CD4-positive, CD25-positive, alpha-beta regulatory T cell (primary cell): Measurements from ENCODE around the gene PLEKHA5. TPM values are rescaled to one million over a fixed set of nuclear protein-coding genes. Genes with fewer than 3 reads are reported as not detected.

Experiments used
- ATAC-seq, 2 donors: fragments of 150-1000 bp; cut with Tn5 transposase; one replicate each; pipeline ENCODE4 v1.10.0; 2021; ENCODE audit warnings: low read depth in 2 of 2, moderate number of reproducible peaks in 2 of 2, moderate library complexity in 1 of 2
- DNase-seq, 3 donors: peaks; one replicate each; pipeline versions ENCODE4 v3.0.0 to v3.0.0-alpha.2; 2012 to 2022; ENCODE audit warnings: mixed read lengths in 1 of 3
- H3K27ac ChIP-seq: one replicate; pipeline ENCODE4 v1.7.0; 2013; ENCODE audit warnings: mild to moderate bottlenecking, low read length; ENCODE audit not compliant: insufficient read depth, poor library complexity, severe bottlenecking
- H3K27me3 ChIP-seq: one replicate; pipeline ENCODE4 v1.7.0; 2013; ENCODE audit warnings: low read length; ENCODE audit not compliant: control insufficient read depth, insufficient read depth
- H3K36me3 ChIP-seq: one replicate; pipeline ENCODE4 v1.7.0; 2013; ENCODE audit warnings: mild to moderate bottlenecking, low read length, moderate library complexity; ENCODE audit not compliant: control insufficient read depth, insufficient read depth
- H3K4me1 ChIP-seq: 2 replicates; pipeline ENCODE4 v1.7.0; 2013; ENCODE audit warnings: mild to moderate bottlenecking, low read length; ENCODE audit not compliant: insufficient read depth, control insufficient read depth, poor library complexity, severe bottlenecking
- H3K4me3 ChIP-seq: one replicate; pipeline ENCODE4 v1.7.0; 2013; ENCODE audit warnings: low read depth, mild to moderate bottlenecking, low read length, moderate library complexity
- H3K9me3 ChIP-seq, 2 experiments: 1 replicate in 1 of 2; 2 replicates in 1 of 2; pipeline ENCODE4 v1.7.0; 2013; ENCODE audit warnings: low read length in 2 of 2, mild to moderate bottlenecking in 1 of 2, moderate library complexity in 1 of 2; ENCODE audit not compliant: control insufficient read depth in 2 of 2
- H3K27ac Mint-ChIP-seq, 3 donors: one replicate each; pipeline ENCODE4 v1.8.0; 2020 to 2022; ENCODE audit warnings: mild to moderate bottlenecking in 3 of 3, mixed read lengths in 3 of 3, moderate library complexity in 2 of 3
- H3K27me3 Mint-ChIP-seq: one replicate; pipeline ENCODE4 v1.8.0; 2022; ENCODE audit warnings: mild to moderate bottlenecking, mixed read lengths
- H3K36me3 Mint-ChIP-seq: one replicate; pipeline ENCODE4 v1.8.0; 2020; ENCODE audit warnings: mixed read lengths
- H3K4me1 Mint-ChIP-seq, 4 donors: one replicate each; pipeline ENCODE4 v1.8.0; 2020 to 2022; ENCODE audit warnings: mixed read lengths in 4 of 4, mild to moderate bottlenecking in 1 of 4
- H3K4me3 Mint-ChIP-seq, 4 donors: one replicate each; pipeline ENCODE4 v1.8.0; 2020 to 2022; ENCODE audit warnings: mild to moderate bottlenecking in 4 of 4, mixed read lengths in 4 of 4, moderate library complexity in 3 of 4
- H3K9me3 Mint-ChIP-seq, 7 donors: one replicate each; pipeline ENCODE4 v1.8.0; 2020 to 2022; ENCODE audit warnings: mixed read lengths in 7 of 7, mild to moderate bottlenecking in 3 of 7, moderate library complexity in 2 of 7
- polyA plus RNA-seq, 4 donors: library from polyadenylated mRNA; unstranded; fragments of 300-500 nt; fragmentation: Illumina TruSeq; gene quantifications; one replicate each; pipeline ENCODE4 v1.2.3, GENCODE V29; 2021
- total RNA-seq: library from RNA; stranded (reverse); gene quantifications from one replicate; pipeline ENCODE4 v1.2.3, GENCODE V29; 2022

The PLEKHA5 gene
- total and polyA plus RNA-seq, 5 donors from 2014 or later = 1.2 to 14.7 (median 2.9) TPM

DNA sequence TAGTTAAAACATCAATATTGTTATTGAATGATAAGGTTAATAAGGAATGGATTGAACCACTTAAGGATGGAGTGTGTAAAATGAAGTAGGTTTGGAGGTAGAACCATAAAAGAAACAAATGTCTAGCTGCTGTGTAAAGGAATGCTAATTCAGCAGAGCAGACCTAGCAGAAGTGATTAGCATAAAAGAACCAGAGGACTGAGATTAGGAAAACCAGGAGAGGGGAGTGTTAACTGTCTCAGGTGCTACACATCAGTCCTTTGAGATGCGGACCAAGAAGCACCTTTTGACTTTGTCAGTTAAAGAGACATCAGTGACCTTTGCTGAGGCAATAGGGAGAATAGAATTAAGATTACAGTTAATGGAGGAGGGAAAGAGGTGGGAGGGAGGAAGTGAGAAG is 84.5 kb downstream of the PLEKHA5 start:
- no peaks in the 10 kb centered on the region for H3K9me3 ChIP-seq
- H3K4me1 ChIP-seq = no peaks in the 10 kb centered on the region
- Mint-ChIP-seq H3K9me3 (peaks cover 0 to 4% (median 0%) of the 10 kb centered on the region in 7 donors), H3K4me3 (no peak overlapping the region), H3K36me3 (no peaks in the 10 kb centered on the region), H3K4me1 (no peaks in the 10 kb centered on the region), H3K27ac (no peak overlapping the region), H3K27me3 (no peaks in the 10 kb centered on the region)
- H3K27ac ChIP-seq = no peak overlapping the region
- DNase-seq (no peak), ATAC-seq (no peak)
- no peaks in the 10 kb centered on the region for H3K27me3 ChIP-seq
- no peak overlapping the region for H3K4me3 ChIP-seq
- H3K36me3 ChIP-seq = no peaks in the 10 kb centered on the region

DNA sequence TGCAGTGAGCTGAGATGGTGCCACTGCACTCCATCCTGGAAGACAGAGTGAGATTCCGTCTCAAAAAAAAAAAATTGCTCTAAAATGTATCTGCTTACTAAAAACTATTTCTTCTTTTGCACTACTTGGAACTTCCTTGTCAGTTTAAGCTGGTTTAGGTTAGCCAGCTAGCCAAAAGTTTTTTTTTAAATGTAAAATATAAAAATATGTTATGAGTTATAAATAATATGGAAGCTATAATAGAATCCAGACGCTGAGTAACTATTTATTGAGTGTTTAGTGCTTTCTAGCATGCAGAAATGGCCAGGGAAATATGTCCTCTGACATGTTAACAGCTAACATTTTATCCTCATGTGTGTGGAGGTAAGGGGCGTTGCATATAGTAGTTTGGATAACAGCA is 85.6 kb downstream of the PLEKHA5 start:
- Mint-ChIP-seq H3K4me3 (no peak overlapping the region), H3K27me3 (no peaks in the 10 kb centered on the region), H3K4me1 (no peaks in the 10 kb centered on the region), H3K36me3 (no peaks in the 10 kb centered on the region), H3K27ac (no peak overlapping the region), H3K9me3 (peaks cover 0 to 2% (median 0%) of the 10 kb centered on the region in 7 donors)
- Histone ChIP-seq H3K4me1 (no peaks in the 10 kb centered on the region), H3K36me3 (no peaks in the 10 kb centered on the region), H3K27ac (no peak overlapping the region), H3K4me3 (no peak overlapping the region), H3K27me3 (no peaks in the 10 kb centered on the region), H3K9me3 (no peaks in the 10 kb centered on the region)
- DNase-seq = no peak
- ATAC-seq = no peak

DNA sequence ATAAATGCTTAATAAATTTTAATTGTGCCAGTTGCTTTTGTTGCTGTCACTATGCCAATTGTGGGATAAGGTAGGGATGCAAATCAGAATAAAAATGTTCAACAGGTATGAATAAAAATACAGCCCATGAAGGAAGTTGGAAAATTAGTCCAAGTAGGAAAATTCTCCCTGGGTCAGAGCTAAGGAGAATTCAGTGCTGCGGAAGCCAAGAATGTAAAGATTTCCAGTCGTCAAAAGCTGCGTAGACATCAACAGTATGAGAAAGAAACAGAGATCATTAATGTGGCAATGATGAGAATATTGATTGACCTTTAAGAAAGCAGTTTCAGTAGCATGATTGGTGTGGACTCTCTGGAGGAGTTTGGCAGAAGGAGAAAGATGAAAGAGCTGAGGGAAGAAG is 87.9 kb downstream of the PLEKHA5 start:
- H3K27ac Mint-ChIP-seq = no peak overlapping the region
- DNase-seq (no peak), ATAC-seq (no peak)
- Histone ChIP-seq H3K27ac (no peak overlapping the region), H3K36me3 (no peaks in the 10 kb centered on the region), H3K4me3 (no peak overlapping the region), H3K27me3 (no peaks in the 10 kb centered on the region), H3K4me1 (no peaks in the 10 kb centered on the region), H3K9me3 (no peaks in the 10 kb centered on the region)
- no peaks in the 10 kb centered on the region for H3K27me3 Mint-ChIP-seq
- H3K36me3 Mint-ChIP-seq = no peaks in the 10 kb centered on the region
- H3K4me3 Mint-ChIP-seq = no peak overlapping the region
- H3K9me3 Mint-ChIP-seq = peaks cover 0 to 2% (median 0%) of the 10 kb centered on the region in 7 donors
- H3K4me1 Mint-ChIP-seq = no peaks in the 10 kb centered on the region

DNA sequence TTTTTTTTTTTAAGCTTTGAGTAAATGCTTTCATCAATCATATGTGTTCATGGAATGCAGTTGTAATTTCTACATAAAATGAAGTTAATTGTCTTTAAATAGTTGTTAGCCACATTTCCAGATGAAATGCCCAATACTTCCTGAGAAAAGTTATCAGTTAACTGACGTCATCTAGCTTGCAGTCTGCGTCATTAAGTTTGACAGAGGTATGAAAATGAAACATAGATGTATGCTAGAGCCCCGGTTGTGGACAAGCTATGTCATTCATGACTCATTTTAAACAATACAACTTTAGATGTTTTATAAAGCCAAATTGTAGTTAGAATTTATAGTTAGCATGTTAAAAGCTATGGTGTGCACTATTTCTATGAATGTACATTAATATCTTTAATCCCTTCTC is 90.7 kb downstream of the PLEKHA5 start:
- Histone ChIP-seq H3K9me3 (no peaks in the 10 kb centered on the region), H3K36me3 (no peaks in the 10 kb centered on the region), H3K4me1 (no peaks in the 10 kb centered on the region), H3K27ac (no peak overlapping the region), H3K27me3 (no peaks in the 10 kb centered on the region), H3K4me3 (no peak overlapping the region)
- Mint-ChIP-seq H3K27ac (no peak overlapping the region), H3K27me3 (peaks cover 4% of the 10 kb centered on the region), H3K4me1 (no peaks in the 10 kb centered on the region), H3K9me3 (peaks cover 0 to 2% (median 0%) of the 10 kb centered on the region in 7 donors), H3K36me3 (no peaks in the 10 kb centered on the region), H3K4me3 (no peak overlapping the region)
- no peak for ATAC-seq
- no peak for DNase-seq

DNA sequence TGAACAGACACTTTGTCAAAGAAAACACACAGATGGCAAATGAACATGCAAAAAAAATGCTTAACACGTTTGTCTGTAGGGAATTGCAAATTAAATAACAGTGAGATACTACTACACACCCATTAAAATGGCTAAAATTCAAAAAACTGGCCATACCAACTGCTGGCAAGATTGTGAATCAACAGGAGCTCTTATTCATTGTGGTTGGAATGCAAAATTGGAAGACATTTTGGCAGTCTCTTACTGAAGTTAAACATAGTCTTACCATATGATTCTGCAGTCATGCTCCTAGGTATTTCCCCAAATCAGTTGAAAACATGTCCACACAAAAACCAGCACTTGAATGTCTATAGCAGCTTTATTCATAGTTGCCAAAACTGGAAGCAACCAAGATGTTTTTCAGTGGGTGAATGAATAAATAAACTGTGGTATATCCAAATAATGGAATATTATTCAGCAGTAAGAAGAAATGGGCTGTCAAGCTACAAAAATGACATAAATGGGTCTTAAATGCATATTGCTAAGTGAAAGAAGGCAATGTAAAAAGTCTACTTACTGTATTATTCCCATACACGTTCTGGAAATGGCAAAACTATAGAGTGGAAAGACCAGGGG is 91.4 kb downstream of the PLEKHA5 start:
- no peaks in the 10 kb centered on the region for H3K36me3 Mint-ChIP-seq
- no peaks in the 10 kb centered on the region for H3K4me1 ChIP-seq
- DNase-seq (no peak), ATAC-seq (no peak)
- no peak overlapping the region for H3K4me3 ChIP-seq
- H3K27me3 ChIP-seq = no peaks in the 10 kb centered on the region
- H3K27ac Mint-ChIP-seq = no peak overlapping the region
- peaks cover 0 to 2% (median 0%) of the 10 kb centered on the region in 7 donors for H3K9me3 Mint-ChIP-seq
- peaks cover 4% of the 10 kb centered on the region for H3K27me3 Mint-ChIP-seq
- no peak overlapping the region for H3K4me3 Mint-ChIP-seq
- H3K4me1 Mint-ChIP-seq = no peaks in the 10 kb centered on the region
- no peaks in the 10 kb centered on the region for H3K36me3 ChIP-seq
- H3K27ac ChIP-seq = no peak overlapping the region
- no peaks in the 10 kb centered on the region for H3K9me3 ChIP-seq

DNA sequence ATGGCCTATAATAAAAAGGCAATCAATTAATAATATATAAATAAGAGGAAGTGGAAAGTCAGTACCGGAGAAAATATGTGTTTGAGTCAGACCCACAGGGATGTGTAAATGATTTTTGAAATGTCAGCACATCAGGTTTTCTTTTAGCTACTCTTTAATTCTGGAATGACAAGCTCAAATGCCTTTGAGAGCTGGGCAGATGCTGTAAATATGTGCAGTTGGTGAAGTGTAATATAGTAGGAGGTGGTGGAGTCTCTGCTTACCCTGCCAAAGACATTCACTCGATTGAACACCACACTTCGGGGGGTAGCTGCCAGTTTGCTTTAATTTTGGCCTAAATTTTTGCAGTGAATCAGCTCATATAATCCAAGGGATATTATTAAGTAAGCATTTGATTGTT is 93.0 kb downstream of the PLEKHA5 start:
- H3K4me3 Mint-ChIP-seq = no peak overlapping the region
- Histone ChIP-seq H3K27me3 (no peaks in the 10 kb centered on the region), H3K27ac (no peak overlapping the region), H3K36me3 (no peaks in the 10 kb centered on the region), H3K4me3 (no peak overlapping the region), H3K4me1 (no peaks in the 10 kb centered on the region), H3K9me3 (no peaks in the 10 kb centered on the region)
- ATAC-seq (no peak), DNase-seq (no peak)
- no peaks in the 10 kb centered on the region for H3K36me3 Mint-ChIP-seq
- H3K9me3 Mint-ChIP-seq = peaks cover 0 to 1% (median 0%) of the 10 kb centered on the region in 7 donors
- H3K4me1 Mint-ChIP-seq = no peaks in the 10 kb centered on the region
- no peak overlapping the region for H3K27ac Mint-ChIP-seq
- H3K27me3 Mint-ChIP-seq = peaks cover 4% of the 10 kb centered on the region

DNA sequence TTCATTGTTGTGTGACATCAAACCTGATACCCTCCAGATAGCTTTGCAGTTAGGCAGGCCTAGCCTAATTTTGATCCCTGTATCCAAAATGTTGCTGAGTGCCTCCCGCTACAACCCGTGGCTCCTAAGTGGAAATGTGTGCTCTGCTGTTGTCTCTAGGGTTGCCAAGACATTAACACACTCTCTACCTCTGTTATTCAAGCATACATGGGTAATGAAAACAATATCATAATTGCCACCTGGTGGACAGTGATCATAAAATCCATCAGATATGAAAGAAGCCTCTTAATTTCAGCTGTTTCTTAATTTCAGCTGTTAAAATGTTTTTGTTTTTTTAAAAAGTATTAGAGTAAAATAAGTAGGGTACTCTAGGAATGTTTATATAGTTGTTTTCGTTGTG is 93.5 kb downstream of the PLEKHA5 start:
- Mint-ChIP-seq H3K9me3 (peaks cover 0 to 1% (median 0%) of the 10 kb centered on the region in 7 donors), H3K4me3 (no peak overlapping the region), H3K4me1 (no peaks in the 10 kb centered on the region), H3K27me3 (peaks cover 4% of the 10 kb centered on the region), H3K27ac (no peak overlapping the region), H3K36me3 (no peaks in the 10 kb centered on the region)
- no peak overlapping the region for H3K27ac ChIP-seq
- no peaks in the 10 kb centered on the region for H3K4me1 ChIP-seq
- H3K36me3 ChIP-seq = no peaks in the 10 kb centered on the region
- H3K27me3 ChIP-seq = no peaks in the 10 kb centered on the region
- H3K4me3 ChIP-seq = no peak overlapping the region
- no peaks in the 10 kb centered on the region for H3K9me3 ChIP-seq
- DNase-seq (no peak), ATAC-seq (no peak)

DNA sequence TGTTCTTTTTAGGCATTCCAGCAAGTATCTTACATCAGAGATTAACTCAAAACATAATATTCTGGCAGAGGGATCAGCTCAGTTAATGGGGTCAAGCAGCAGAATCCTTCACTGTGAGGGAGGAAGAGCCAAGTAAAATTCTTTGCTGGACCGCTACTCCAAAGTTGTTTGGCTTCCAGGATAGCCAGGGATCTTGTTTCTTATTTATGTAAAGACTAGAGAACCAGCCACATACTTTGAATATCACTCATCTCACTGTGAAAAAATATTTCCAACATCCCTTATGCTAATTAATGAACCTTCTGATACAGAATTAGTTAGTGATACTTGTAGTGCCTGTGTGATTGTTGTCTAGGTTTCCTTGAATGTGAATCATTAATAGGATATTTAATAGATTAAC is 94.2 kb downstream of the PLEKHA5 start:
- H3K9me3 ChIP-seq = no peaks in the 10 kb centered on the region

More for the DNA sequence above, 94.2 kb downstream of the PLEKHA5 start:
- Mint-ChIP-seq H3K4me1 (no peaks in the 10 kb centered on the region), H3K27ac (no peak overlapping the region), H3K36me3 (no peaks in the 10 kb centered on the region), H3K4me3 (no peak overlapping the region), H3K27me3 (peaks cover 4% of the 10 kb centered on the region), H3K9me3 (peaks cover 0 to 1% (median 0%) of the 10 kb centered on the region in 7 donors)
- Histone ChIP-seq H3K36me3 (no peaks in the 10 kb centered on the region), H3K4me3 (no peak overlapping the region), H3K4me1 (no peaks in the 10 kb centered on the region), H3K27me3 (no peaks in the 10 kb centered on the region), H3K27ac (no peak overlapping the region)
- DNase-seq = no peak
- no peak for ATAC-seq
